ENCODE measurements around the gene SUMO2. TPM values are rescaled to one million over a fixed set of nuclear protein-coding genes. Genes with fewer than 3 reads are reported as not detected.

SUMO2 gene
- total and polyA plus RNA-seq, 9 of the 15 experiments (the other 6 are each of a cell fraction or from before 2014, with no cell fraction given): 157 to 733 (median 419) TPM

- no peak for TF ChIP-seq HDAC1 (IDR thresholded peaks at IDR 0.05)
These were observed 48.3 kb upstream of the SUMO2 start (continued) for GRCh38 chr17:75231071-75231470.

GRCh38 chr17:75228847-75229246, 46.1 kb upstream of the SUMO2 start:
- FAIRE-seq (no peak), ATAC-seq (no peak), DNase-seq (ENCODE audit: extremely low read depth in 1 of 4, low spot score in 3 of 4) (no peak)
- peaks cover 85% of the 10 kb centered on the region for H3K36me3 ChIP-seq (ENCODE audit: control insufficient read depth, insufficient read depth, low read length)
- no peaks in the 10 kb centered on the region for H3K9me1 ChIP-seq (ENCODE audit: control insufficient read depth, insufficient read depth, low read length)
- H3K4me3 ChIP-seq: no peak overlapping the region
- ChIA-PET POLR2A (interaction anchor here (0.6 to 4.5 kb wide), 10 partner anchors 8 to 314 kb away, joined by 3 to 38 read pairs (median 4); partner anchors contain the start of genes GGA3, MIF4GD and MRPS7), CTCF (ENCODE audit: low intra/inter-chr PET ratio) (no interaction called here)
- no TSS peak for BruUV-seq (replicated peaks)
- WGBS (ENCODE audit: insufficient coverage, low coverage, missing lambda C conversion rate): 80% methylated on average over 4 of the region's 4 CpGs
- no peaks in the 10 kb centered on the region for H3K9me3 ChIP-seq (replicated peaks; ENCODE audit: control insufficient read depth, insufficient read depth, low read depth, low read length)
- no peak overlapping the region for H3K27ac ChIP-seq (ENCODE audit: extremely low read depth, low read depth, low read length)
- H3K9ac ChIP-seq (ENCODE audit: insufficient read depth in 1 of 2, low read depth in 2 of 2, low read length in 2 of 2): no peak overlapping the region; a peak in 1 of 4 replicates
- H3K79me2 ChIP-seq (ENCODE audit: control insufficient read depth, insufficient read depth, low read length): no peaks in the 10 kb centered on the region
- no peaks in the 10 kb centered on the region for H3K27me3 ChIP-seq (ENCODE audit: control insufficient read depth in 2 of 2, insufficient read depth in 2 of 2, low read length in 2 of 2)
- intact Hi-C loops (cut with micrococcal nuclease) (no loop called here), in situ Hi-C loops (cut with MboI) (no loop called here)
- no peak overlapping the region for H3K4me2 ChIP-seq (ENCODE audit: insufficient read depth, low read length)
- no peaks in the 10 kb centered on the region for H3K4me1 ChIP-seq (replicated peaks in 1 of 2; ENCODE audit: control insufficient read depth in 2 of 2, insufficient read depth in 2 of 2, low read length in 2 of 2)
- H4K20me1 ChIP-seq (replicated peaks; ENCODE audit: control insufficient read depth, insufficient read depth, low read length): no peaks in the 10 kb centered on the region
- H2AFZ ChIP-seq (ENCODE audit: low read depth, low read length): no peak overlapping the region
- TF ChIP-seq KLF16 (IDR thresholded peaks at IDR 0.05) (no peak), SPI1 (IDR thresholded peaks at IDR 0.05; ENCODE audit: borderline replicate concordance, low read depth, low read length) (no peak), ZFP36 (IDR thresholded peaks at IDR 0.05; ENCODE audit: low read depth, low read length, partially characterized antibody) (no peak), ZNF280A (IDR thresholded peaks at IDR 0.05; ENCODE audit: low read depth, partially characterized antibody) (no peak), LEF1 (IDR thresholded peaks at IDR 0.05) (no peak), ZBTB11 (CRISPR knock-in tag; IDR thresholded peaks at IDR 0.05) (no peak), ZNF146 (CRISPR knock-in tag; IDR thresholded peaks at IDR 0.05; ENCODE audit: unreplicated experiment) (no peak), NFYB (IDR thresholded peaks at IDR 0.05; ENCODE audit: extremely low read depth, insufficient read length) (no peak), GABPB1 (CRISPR knock-in tag; IDR thresholded peaks at IDR 0.05) (no peak), FOXA1 (IDR thresholded peaks at IDR 0.05; ENCODE audit: borderline replicate concordance) (no peak), CBX8 (IDR thresholded peaks at IDR 0.05; ENCODE audit: borderline replicate concordance, extremely low read depth, low read depth, low read length, poor library complexity, severe bottlenecking) (no peak), NKRF (IDR thresholded peaks at IDR 0.05; ENCODE audit: borderline replicate concordance) (no peak), SRSF9 (IDR thresholded peaks at IDR 0.05; ENCODE audit: borderline replicate concordance, low read depth, low read length) (no peak)

All from K562 (cell line).